ENCODE results near the gene PLCZ1.

The PLCZ1 gene

DNA sequence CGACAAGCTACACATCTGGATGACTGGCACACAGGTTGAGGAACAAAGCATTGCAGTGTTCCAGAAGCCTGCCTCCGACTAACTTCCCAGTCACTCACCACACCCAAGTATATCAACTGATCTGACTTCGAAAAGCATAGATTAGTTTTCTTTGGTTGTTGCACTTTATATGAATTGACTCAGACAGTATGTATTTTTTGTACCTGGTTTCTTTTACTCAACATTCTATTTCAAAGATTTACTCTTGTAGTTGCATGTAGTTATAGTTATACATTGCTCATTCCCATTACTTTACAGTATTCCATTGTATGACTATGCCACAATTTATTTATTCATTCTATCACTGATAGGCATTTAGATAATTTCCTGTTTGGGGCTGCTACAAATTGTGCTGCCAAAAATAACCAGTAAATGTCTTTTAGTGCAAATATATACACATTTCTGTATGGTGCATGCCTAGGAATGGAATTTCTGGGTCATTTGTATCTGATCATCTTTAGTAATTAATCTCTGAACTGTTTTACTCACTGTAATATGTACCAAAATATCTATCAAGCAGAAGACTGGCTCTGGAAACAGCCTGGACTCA is 17.8 kb downstream of the PLCZ1 start:
- Histone ChIP-seq H3K27ac (replicated peaks) (no peak overlapping the region), H3K4me3 (replicated peaks; ENCODE audit: insufficient read depth, low read length) (no peak overlapping the region), H3K27me3 (ENCODE audit: insufficient read depth, poor library complexity, severe bottlenecking) (no peaks in the 10 kb centered on the region)
- no peak for TF ChIP-seq CTCF (IDR thresholded peaks at IDR 0.05; ENCODE audit: insufficient read depth, low read length)
- TF ChIP-seq REST (IDR thresholded peaks at IDR 0.05; ENCODE audit: insufficient replicate concordance, low read depth), result no peak
- TF ChIP-seq GABPA (IDR thresholded peaks at IDR 0.05; ENCODE audit: low read depth), result no peak
- TF ChIP-seq POLR2AphosphoS5 (IDR thresholded peaks at IDR 0.05; ENCODE audit: low read depth), result no peak
- TF ChIP-seq SPI1 (IDR thresholded peaks at IDR 0.05; ENCODE audit: borderline replicate concordance, low read depth), result no peak
- no peak for DNase-seq (ENCODE audit: low read depth in 1 of 2, low spot score in 1 of 2)

- Histone ChIP-seq H3K27ac (replicated peaks) (no peak overlapping the region), H3K4me3 (replicated peaks; ENCODE audit: insufficient read depth, low read length) (no peak overlapping the region), H3K27me3 (ENCODE audit: insufficient read depth, poor library complexity, severe bottlenecking) (no peaks in the 10 kb centered on the region)
- no peak for DNase-seq (ENCODE audit: low read depth in 1 of 2, low spot score in 1 of 2)
- no peak for TF ChIP-seq GABPA (IDR thresholded peaks at IDR 0.05; ENCODE audit: low read depth)
Measured at GRCh38 chr12:18718462-18718861, 19.4 kb downstream of the PLCZ1 start.

DNA sequence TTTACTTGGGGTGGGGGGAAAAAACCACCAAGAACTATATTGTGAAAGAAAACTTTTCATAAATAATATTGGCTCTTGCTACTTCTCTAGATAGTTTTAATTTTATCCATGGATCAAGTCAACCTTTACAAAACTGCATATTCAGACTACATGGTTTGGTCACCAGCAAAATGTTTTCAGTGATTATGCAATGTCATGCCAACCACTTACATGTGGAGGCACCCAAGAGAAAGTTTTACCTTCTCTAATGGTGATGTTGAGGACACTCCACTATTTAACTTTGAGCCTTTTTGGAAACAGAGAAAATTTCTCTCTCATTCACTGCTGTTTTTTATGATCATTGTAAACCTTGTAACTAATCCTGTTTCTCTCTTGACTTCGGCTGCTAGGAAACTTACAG is 21.6 kb downstream of the PLCZ1 start:
- Histone ChIP-seq H3K27ac (replicated peaks) (no peak overlapping the region), H3K4me3 (replicated peaks; ENCODE audit: insufficient read depth, low read length) (no peak overlapping the region), H3K27me3 (ENCODE audit: insufficient read depth, poor library complexity, severe bottlenecking) (no peaks in the 10 kb centered on the region)
- DNase-seq (ENCODE audit: low read depth in 1 of 2, low spot score in 1 of 2), result no peak
- TF ChIP-seq GABPA (IDR thresholded peaks at IDR 0.05; ENCODE audit: low read depth), result no peak
- no peak for TF ChIP-seq POLR2AphosphoS5 (IDR thresholded peaks at IDR 0.05; ENCODE audit: low read depth)
- TF ChIP-seq CTCF (IDR thresholded peaks at IDR 0.05; ENCODE audit: insufficient read depth, low read length), result no peak
- no peak for TF ChIP-seq SPI1 (IDR thresholded peaks at IDR 0.05; ENCODE audit: borderline replicate concordance, low read depth)
- no peak for TF ChIP-seq REST (IDR thresholded peaks at IDR 0.05; ENCODE audit: insufficient replicate concordance, low read depth)

GRCh38 chr12:18706798-18707197 is 31.0 kb downstream of the PLCZ1 start:
- Histone ChIP-seq H3K4me3 (replicated peaks; ENCODE audit: insufficient read depth, low read length) (no peak overlapping the region), H3K27ac (replicated peaks) (no peak overlapping the region), H3K27me3 (ENCODE audit: insufficient read depth, poor library complexity, severe bottlenecking) (no peaks in the 10 kb centered on the region)
- DNase-seq (ENCODE audit: low read depth in 1 of 2, low spot score in 1 of 2), result no peak
- TF ChIP-seq POLR2AphosphoS5 (IDR thresholded peaks at IDR 0.05; ENCODE audit: low read depth) (no peak), GABPA (IDR thresholded peaks at IDR 0.05; ENCODE audit: low read depth) (no peak), REST (IDR thresholded peaks at IDR 0.05; ENCODE audit: insufficient replicate concordance, low read depth) (no peak), CTCF (IDR thresholded peaks at IDR 0.05; ENCODE audit: insufficient read depth, low read length) (no peak), SPI1 (IDR thresholded peaks at IDR 0.05; ENCODE audit: borderline replicate concordance, low read depth) (no peak)
